GM21717 (cell line): Measurements from ENCODE around the gene CLASP1.

Source experiments
- ATAC-seq: cut with Tn5 transposase; IDR thresholded peaks from one replicate; pipeline ENCODE4 v1.9.1; 2021; ENCODE audit warnings: mild to moderate bottlenecking, moderate library complexity; ENCODE audit not compliant: unreplicated experiment

Gene CLASP1

GRCh38 chr2:121550669-121551068 lies 98.6 kb downstream of the CLASP1 start:
- no peak for ATAC-seq

GRCh38 chr2:121547646-121548045 lies 101.6 kb downstream of the CLASP1 start:
- no peak for ATAC-seq

DNA sequence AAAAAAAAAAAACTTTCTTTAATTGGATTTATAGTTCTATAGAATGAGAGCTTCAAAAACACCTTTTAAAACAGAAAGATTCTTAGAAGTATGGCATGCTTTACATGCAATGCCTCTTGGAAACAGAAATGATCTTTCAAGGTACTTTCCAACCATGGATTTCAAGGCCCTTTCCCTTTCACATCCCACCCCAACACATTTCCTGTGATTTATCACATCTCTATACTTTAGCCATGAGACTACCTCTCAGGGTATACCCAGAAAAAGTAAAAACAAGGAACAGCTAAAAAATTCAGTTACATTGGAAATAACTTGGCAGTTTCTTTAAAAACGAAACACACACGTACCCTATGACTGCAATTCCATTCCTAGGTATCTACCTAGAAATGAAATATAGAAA lies 103.3 kb downstream of the CLASP1 start:
- no peak for ATAC-seq

DNA sequence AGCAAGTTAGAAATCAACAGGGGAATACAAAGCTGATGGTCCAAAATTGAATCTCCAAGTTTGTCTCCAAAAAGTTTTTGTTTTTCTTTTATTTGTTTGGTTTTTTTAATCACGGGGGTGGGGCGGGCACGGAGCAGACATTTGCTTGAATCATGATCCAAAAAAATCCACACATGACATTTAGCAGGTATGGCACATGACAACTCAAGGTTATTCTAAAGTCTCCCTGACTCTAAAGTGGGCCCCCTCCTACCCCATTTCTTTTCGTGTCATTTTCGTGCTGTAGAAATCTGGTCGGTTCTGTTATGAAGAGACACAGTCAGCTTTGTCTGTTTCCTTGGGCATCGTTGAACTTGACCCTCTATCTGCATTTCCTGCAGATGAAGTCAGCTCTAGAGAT lies 104.0 kb downstream of the CLASP1 start:
- no peak for ATAC-seq

DNA sequence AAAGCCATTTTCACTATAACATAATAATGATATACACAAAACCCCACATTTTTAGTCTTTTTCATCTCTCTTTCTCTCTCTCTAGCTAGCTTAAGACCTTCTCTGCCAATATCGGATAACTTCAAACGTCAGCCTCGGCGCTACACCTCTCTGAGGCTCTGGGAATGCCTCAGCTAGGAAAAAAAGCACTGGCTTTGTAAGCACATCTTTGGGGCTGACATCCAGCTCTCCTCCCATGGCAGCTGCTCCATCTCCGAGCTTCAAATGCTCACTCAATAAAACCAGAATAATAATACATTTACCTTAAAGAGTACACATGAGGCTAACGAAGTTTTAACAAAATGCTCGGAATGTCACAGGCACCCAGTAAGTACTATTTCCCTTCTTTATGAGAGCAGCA lies 107.8 kb downstream of the CLASP1 start:
- no peak for ATAC-seq

GRCh38 chr2:121539750-121540469 lies 109.4 kb downstream of the CLASP1 start:
- ATAC-seq, result no peak

DNA sequence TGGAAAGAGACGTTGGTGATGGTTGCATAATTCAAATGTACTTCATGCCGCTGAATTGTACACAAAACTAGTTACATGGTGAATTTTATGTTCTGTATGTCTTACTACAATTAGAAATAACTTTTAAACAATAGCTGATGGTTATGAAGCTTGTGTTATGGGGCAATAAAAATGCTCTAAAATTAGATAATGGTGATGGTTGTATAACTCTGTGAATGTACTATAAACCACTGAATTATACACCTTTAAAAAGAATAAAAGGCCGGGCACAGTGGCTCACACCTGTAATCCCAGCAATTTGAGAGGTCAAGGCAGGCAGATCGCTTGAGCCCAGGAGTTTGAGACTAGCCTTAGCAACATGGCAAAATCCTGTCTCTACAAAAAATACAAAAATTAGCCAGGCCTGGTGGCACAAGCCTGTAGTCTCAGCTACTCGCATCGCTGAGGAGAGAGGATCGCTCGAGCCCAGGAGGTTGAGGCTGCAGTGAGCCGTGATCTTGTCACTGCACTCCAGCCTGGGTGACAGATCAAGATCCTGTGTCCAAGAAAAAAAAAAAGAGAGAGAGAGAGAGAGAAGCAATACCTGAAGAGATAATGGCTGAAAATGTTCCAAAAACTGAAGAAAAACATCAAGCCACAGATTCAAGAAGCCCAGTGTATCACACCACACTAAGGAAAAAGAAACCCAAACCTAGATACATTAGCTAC lies 112.3 kb downstream of the CLASP1 start:
- no peak for ATAC-seq

- no peak for ATAC-seq
Measured at GRCh38 chr2:121536347-121536746, 112.9 kb downstream of the CLASP1 start.

DNA sequence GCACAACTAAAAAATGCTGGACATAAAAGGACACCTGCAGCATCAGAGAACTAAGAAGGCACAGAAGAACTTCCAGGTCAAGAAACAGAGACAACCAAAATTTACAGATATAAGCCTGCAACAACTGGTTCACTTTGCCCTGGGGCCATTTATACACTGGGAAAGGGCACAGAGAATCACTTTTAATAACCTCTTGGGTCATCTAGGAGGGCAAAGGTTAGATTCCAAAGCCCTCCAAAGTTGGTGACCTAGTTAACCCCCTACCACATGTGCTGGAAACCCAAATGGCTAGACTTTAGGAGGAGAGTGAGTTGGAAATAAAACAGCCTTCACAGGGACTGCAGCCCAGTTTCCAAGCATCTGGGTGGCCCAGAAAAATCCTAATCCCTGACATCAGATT lies 115.3 kb downstream of the CLASP1 start:
- ATAC-seq, result no peak

DNA sequence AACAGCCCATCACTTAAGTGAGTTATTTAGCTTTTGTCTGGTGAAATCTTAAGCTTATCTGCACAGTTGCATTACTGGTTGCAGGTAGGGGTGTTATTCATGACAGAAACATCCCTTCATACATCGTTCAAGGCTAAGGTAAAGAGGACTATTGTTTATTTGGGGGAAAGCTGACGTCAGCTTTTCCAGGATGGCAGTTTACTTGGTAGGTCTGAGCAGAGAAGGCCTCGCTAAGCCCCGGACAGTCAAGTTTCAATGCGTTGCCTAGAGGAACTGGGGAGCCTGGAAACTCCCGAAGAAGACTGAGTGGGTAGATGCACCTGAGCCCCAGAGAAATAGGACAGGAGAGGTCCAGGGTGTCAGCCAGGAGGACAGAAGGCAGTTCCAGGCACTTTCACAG lies 116.4 kb downstream of the CLASP1 start:
- ATAC-seq, result no peak

DNA sequence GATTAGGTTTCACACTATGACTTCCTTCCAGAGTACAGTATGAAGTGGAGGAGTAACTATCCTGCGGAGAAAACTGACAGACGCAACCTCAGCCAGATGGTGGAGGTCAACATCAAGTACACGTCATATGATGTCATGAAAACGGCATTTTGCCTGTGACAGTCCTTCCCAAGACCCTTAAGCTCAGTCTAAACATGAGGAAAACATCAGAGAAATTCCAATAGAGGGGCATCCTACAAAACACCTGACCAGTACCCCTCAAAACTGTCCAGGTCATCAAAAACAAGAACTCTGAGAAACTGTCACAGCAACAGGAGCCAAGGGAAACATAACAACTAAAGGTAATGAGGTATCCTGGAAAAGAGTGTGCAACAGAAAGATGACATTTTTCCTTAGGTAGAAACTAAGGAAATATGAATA lies 116.9 kb downstream of the CLASP1 start:
- no peak for ATAC-seq

- ATAC-seq, result peak; percentile 72
Measured at GRCh38 chr2:121530212-121530705, 119.0 kb downstream of the CLASP1 start.

GRCh38 chr2:121529439-121530211 lies 119.6 kb downstream of the CLASP1 start:
- ATAC-seq, result peak; percentile 12

GRCh38 chr2:121527009-121527682 lies 122.1 kb downstream of the CLASP1 start:
- ATAC-seq, result no peak

DNA sequence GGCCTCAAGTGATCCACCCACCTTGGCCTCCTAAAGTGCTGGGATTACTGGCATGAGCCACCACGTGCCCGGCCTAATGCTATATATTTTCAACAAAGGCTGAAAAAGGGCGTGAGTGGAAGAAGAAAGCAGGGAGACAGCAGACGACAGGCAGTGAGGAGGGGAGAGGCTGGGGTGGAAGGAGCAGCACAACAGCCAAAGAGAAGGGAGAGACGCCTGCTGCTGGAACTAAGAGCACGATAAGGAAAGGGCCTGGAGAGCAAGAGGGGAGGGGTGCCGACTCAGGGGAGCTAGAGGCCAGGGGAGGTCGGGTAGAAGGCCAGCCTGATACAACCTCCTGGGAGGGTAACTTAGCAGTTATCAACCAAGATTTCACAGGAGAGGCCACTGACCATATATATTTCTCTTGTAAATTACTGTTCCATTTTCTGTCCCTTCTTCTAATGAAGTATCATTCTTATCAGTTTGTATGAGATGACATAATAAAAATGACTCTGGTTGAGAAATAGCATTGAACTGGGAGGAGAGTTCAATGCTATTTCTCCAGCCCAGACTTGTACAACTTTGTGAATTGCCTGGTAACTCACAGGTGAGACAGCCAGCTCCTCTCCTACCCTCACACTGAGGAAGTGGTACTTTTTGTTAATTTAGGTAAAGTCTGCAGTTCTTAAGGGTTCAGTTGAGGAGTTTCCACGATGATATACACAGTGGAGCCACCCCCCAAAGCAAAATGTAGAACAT lies 124.4 kb downstream of the CLASP1 start:
- ATAC-seq, result no peak

DNA sequence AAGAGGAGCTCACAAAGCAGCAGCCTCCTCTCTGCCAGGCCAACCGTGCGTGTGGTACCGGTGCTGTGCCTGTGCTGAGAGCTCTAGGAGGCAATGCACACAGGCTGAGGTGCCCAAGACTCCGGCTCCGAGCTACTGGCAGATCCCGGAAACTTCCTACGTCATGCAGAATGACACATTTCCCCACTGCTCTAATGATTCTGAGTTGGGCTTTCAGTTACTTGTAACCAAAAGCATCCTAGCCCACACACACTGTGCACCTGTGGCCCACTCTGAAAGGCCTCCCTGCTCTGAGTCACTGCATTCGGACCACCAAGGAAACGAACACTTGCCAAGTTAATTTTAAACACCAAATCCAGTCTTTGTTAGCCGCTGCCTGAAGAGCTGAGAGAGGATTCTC lies 127.9 kb downstream of the CLASP1 start:
- no peak for ATAC-seq

- no peak for ATAC-seq
Measured at GRCh38 chr2:121520641-121520994, 128.6 kb downstream of the CLASP1 start.

DNA sequence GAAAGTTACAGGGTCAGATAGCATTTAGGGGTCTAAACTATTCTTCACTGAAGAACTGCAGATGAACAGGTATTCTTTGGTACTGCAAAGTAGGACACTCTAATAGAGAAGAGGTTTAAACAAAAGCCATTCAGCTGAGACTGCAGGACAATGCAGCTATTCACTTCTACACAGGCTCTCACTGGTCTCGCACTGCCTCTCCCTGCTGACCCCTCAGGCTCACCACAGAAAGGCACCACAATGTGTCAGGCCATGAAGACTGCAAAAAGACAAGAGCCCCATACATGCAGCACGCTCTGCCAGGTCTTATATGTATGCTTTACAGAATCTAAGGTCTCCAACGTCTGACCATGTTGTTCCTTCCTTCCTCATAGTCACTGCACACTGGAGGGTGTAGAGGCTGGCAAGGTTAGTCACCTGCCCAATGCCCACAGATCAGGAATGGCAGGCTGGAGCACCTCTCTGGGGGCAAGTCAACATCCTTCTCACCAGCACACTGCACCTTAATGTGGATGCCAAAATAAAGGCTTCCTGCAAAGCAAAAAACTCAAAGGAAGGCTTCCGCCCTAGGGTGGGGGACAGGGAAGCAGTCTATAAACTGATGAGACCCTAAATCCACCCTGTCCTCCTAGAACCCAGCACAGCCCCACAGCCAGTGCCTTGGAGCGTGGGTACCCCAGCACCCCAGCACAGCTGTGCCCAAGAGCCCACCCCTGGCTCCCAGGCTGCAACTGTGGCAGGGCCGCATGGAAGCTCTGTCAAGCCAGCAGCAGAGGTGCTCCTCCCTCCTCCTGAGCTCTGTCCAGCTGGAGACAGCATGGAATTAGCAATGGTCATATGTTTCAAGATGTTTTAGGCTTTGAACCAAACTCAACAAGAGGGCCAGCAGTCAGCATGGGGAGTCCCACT lies 129.3 kb downstream of the CLASP1 start:
- no peak for ATAC-seq

- no peak for ATAC-seq
Measured at GRCh38 chr2:121519153-121519552, 130.1 kb downstream of the CLASP1 start.
